ENCODE measurements around the gene PILRA. TPM values are rescaled to one million over a fixed set of nuclear protein-coding genes. Genes with fewer than 3 reads are reported as not detected.

PILRA gene
- total and polyA plus RNA-seq, 10 of the 15 experiments (the other 5 are each of a cell fraction or from before 2014, with no cell fraction given), result 6.6 to 43.3 (median 11.5) TPM

- peak; percentile 93 for TF ChIP-seq MLLT1 (IDR thresholded peaks at IDR 0.05)
- TF ChIP-seq EGR1 (IDR thresholded peaks at IDR 0.05; ENCODE audit: borderline replicate concordance in 1 of 2, low read depth in 2 of 2, low read length in 2 of 2), result peak; percentile 61 to 99
- TF ChIP-seq ELK1 (IDR thresholded peaks at IDR 0.05; ENCODE audit: low read depth, low read length), result peak; percentile 11; the same call in 1 of the 2 replicates
- peak; percentile 95 for TF ChIP-seq SMAD1 (IDR thresholded peaks at IDR 0.05; ENCODE audit: low read depth, partially characterized antibody)
- TF ChIP-seq MYB (IDR thresholded peaks at IDR 0.05; ENCODE audit: borderline replicate concordance, low read depth, low read length), result no peak; the same call in 1 of the 2 replicates
- TF ChIP-seq MAX (IDR thresholded peaks at IDR 0.05; ENCODE audit: low read depth, low read length), result peak; percentile 99
- TF ChIP-seq HDGF (IDR thresholded peaks at IDR 0.05), result 0 out of 2 replicates have a peak, but pooled peaks have one; percentile 73
- TF ChIP-seq NFYB (IDR thresholded peaks at IDR 0.05; ENCODE audit: insufficient read depth, low read depth, low read length), result peak; percentile 51; the same call in 1 of the 2 replicates
- TF ChIP-seq POLR2AphosphoS5 (IDR thresholded peaks at IDR 0.05; ENCODE audit: low read length), result peak; percentile 99
- TF ChIP-seq MXI1 (IDR thresholded peaks at IDR 0.05; ENCODE audit: low read depth, low read length), result peak; percentile 79
- TF ChIP-seq SIX5 (IDR thresholded peaks at IDR 0.05; ENCODE audit: low read depth, low read length, severe bottlenecking), result peak; percentile 87
- TF ChIP-seq GATAD2B (conservative IDR thresholded peaks at IDR 0.05; ENCODE audit: low read depth), result peak; percentile 61; the same call in 1 of the 2 replicates
- no peak for TF ChIP-seq KAT2A (conservative IDR thresholded peaks at IDR 0.05; ENCODE audit: control insufficient read depth, low read depth, low read length)
- TF ChIP-seq RBBP5 (conservative IDR thresholded peaks at IDR 0.05), result no peak
- no peak for TF ChIP-seq ATF3 (IDR thresholded peaks at IDR 0.05; ENCODE audit: borderline replicate concordance, extremely low read depth, low read depth, low read length)
- no peak for TF ChIP-seq SUPT20H (IDR thresholded peaks at IDR 0.05; ENCODE audit: borderline replicate concordance, control insufficient read depth, low read depth, low read length)
- TF ChIP-seq CEBPB (IDR thresholded peaks at IDR 0.05; ENCODE audit: borderline replicate concordance in 1 of 2, low read depth in 2 of 2, low read length in 2 of 2), result no peak
- TF ChIP-seq CUX1 (IDR thresholded peaks at IDR 0.05; ENCODE audit: insufficient replicate concordance, low read depth, low read length), result no peak
Measured at GRCh38 chr7:100428199-100428966, 55.1 kb downstream of the PILRA start, which contains the start of gene ZCWPW1 (continued).
